NCI-H1694 treated with DMSO at 0.1 percent for 48 hours (cell line): Measurements from ENCODE around the gene OPHN1.
"Not testable (repeated sequence)": the region's sequence is repeated elsewhere in the genome, so short reads cannot be mapped to it uniquely, and the experiment has no call there.

Experiments used
- DNase-seq: peaks from one replicate; lab custom pipeline; 2025; lab: John Stamatoyannopoulos, UW

The OPHN1 gene

GRCh38 chrX:68422478-68422877, 10.8 kb downstream of the OPHN1 start:
- DNase-seq, result no peak

- DNase-seq, result no peak
These were observed 11.7 kb downstream of the OPHN1 start for GRCh38 chrX:68421636-68422035.

GRCh38 chrX:68420559-68420958, 12.7 kb downstream of the OPHN1 start:
- DNase-seq, result no peak

DNA sequence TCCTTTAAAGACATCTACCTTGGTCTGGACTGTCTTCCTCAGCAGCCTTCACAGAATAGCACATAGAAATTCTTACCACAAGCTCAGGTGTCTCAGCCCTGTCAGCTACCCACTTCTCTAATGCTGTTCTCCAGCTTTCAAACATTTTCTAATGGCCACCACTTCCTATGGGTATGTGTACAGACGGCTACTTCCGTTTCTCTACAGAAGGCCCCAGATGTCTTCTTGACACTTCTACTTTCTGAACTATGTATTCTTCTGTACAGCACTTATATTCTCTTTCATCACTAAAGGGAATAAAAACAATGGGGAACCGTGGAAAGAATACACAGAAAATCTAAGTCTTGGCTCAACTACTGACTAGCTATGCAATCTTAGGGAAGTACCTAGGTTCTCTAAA, 13.3 kb downstream of the OPHN1 start:
- no peak for DNase-seq

DNA sequence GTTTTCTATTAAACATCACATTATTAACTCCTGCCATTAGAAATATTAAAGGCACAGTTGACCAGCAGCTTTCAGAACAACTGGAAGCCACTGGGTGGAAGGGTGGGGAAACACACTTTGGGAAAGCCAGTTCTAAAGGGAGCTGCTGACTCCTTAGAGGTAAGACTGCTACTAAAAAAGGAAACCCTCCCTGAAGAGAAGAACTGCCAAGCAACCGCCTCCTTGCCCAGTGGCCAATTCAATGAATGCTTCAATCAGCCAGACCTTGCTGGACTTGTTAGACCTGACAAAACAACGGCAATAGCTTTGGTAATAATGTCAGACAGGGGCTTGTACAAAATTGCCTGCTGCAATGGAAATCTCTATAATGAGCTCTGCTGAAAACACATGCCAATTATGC, 15.6 kb downstream of the OPHN1 start:
- DNase-seq, result no peak

GRCh38 chrX:68416592-68416991, 16.7 kb downstream of the OPHN1 start:
- no peak for DNase-seq

GRCh38 chrX:68415316-68415715, 18.0 kb downstream of the OPHN1 start:
- no peak for DNase-seq

- DNase-seq, result no peak
These were observed 20.0 kb downstream of the OPHN1 start for GRCh38 chrX:68413254-68413653.

DNA sequence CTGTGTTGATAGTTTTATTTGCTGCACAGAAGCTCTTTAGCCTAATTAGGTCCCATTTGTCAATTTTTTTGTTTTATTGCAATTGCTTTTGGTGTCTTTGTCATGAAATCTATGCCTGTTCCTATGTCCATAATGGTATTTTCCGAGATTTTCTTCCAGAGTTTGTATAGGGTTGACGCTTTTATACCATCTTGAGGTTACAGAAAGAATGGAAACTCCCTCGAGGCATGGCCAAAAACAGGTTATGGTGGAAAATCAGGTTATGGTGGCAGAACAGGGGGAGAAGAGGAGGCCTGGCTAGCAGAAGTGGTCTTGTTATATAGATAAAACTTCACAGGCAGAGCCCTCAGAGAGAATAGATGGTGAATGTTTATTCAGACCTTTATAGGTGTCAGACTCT, 21.6 kb downstream of the OPHN1 start:
- DNase-seq, result no peak

DNA sequence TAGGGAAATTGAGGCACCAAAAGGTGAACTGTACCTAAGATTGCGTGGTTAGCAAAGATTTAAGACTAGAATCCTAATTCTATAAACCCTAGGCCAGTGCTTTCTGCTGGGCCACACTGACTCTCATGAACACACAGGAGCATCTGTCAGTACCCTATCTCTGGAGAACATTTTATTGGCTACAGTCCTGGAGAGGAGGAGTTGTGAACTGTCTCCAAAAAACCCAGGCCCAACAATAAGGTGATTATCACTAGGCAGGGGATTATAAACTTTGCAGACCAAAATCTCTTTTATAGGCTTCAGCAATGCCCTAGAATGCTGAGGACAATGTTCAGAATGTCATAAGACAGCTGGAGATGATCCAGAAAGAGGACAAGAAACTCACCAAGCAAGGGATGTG, 24.1 kb downstream of the OPHN1 start:
- peak; percentile 1 for DNase-seq

GRCh38 chrX:68403522-68403921, 29.8 kb downstream of the OPHN1 start:
- no peak for DNase-seq

DNA sequence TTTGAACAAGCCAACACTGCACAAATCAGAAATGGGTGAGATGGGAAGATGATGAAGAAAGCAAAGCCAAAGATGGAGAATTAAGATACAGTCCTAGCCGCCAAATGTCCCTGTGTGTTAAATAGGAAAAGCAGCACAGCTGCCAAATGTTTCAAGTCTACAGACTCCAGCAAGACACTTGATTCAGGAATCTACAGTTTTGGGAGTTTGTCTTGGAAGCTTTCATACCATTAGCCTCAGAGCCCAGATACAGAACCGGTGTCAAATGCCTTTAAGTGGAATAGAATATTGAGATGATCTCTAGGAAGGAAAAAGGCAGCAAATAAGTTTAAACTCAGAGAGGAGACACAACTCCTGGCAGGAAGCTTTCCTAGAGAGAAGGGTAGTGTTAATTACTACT, 30.3 kb downstream of the OPHN1 start:
- no peak for DNase-seq

GRCh38 chrX:68402094-68402493, 31.2 kb downstream of the OPHN1 start:
- no peak for DNase-seq

DNA sequence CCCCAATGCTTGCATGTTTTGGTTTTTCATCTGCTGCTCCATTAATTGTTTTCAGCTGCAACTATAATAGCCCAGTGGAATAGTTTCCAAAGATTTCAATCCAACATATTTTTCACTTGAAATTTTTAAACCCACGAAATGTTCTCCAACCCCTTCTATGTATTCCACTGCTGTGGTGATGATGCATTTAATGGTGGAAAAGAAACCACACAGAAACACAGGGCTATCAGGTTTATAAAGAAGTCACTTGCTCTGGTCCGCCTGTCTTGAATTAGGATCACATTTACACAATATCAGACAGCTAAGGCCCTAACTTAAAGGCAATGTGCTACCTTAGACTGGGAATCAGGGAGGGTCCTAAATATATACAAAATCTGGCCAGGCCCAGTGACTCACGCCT, 35.0 kb downstream of the OPHN1 start:
- DNase-seq, result no peak

- no peak for DNase-seq
These were observed 36.3 kb downstream of the OPHN1 start for GRCh38 chrX:68396953-68397352.

- not testable (repeated sequence) for DNase-seq
These were observed 43.8 kb downstream of the OPHN1 start for GRCh38 chrX:68389419-68389960.

- DNase-seq, result no peak
These were observed 45.5 kb downstream of the OPHN1 start for GRCh38 chrX:68387776-68388175.

- DNase-seq, result no peak
These were observed 49.8 kb downstream of the OPHN1 start for GRCh38 chrX:68383540-68383939.

- not testable (repeated sequence) for DNase-seq
These were observed 55.7 kb downstream of the OPHN1 start for GRCh38 chrX:68377579-68377978.

DNA sequence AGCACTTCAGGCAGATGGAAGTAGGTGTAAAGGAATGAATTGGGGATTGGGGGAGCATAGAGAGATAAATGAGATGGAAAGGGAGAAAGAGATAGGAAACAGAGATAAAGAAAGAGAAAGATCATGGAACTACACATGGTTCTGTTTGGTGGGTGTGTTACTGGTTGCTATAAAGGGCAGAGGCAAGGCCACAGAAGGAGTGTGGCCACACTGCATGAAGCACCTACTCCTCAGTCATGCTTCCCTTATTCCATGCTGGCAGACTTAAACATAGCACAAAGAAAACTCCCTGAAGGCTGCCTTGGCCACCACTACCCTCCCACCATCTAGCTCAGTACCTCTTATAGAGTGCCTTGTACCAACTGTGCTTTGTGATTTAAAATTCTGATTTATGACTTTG, 56.9 kb downstream of the OPHN1 start:
- DNase-seq, result no peak

DNA sequence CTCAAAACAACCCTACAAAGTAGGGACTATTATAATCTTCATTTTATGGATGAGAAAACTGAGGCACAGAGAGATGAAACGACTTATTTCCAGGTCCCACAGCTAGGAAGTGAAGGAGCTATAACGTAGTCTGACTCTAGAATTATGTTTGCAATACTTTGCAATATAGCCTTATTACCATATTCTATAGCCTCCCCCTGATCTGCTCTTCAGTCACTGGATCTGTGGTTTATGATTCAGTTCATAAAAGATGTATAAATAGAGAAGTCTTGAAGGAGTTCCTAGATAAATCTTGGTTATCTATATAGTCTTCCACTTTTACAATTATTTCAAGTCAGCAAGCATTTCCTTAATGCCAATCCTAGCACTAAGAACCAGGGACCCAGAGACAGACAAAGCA, 57.5 kb downstream of the OPHN1 start:
- DNase-seq, result no peak

DNA sequence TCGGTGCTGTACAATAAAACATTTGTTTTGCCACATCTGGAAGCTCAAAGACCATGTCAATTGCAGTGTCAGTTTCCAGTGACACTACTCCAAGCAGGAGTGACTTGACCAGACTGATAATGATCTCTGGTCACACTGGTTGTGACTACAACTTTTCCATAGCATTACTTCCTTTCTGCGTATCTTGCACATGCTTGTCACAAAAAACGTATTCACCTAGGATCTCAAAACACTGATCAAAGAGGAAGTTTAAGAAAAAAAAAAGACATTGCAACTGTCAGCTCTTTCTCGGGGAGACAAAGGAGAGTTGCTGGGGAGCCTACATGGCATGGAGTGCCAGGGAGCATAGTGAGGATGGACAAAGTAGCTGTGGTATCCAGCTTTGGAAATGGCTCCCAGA, 60.6 kb downstream of the OPHN1 start:
- no peak for DNase-seq

- DNase-seq, result no peak
These were observed 63.7 kb downstream of the OPHN1 start for GRCh38 chrX:68369559-68369958.

DNA sequence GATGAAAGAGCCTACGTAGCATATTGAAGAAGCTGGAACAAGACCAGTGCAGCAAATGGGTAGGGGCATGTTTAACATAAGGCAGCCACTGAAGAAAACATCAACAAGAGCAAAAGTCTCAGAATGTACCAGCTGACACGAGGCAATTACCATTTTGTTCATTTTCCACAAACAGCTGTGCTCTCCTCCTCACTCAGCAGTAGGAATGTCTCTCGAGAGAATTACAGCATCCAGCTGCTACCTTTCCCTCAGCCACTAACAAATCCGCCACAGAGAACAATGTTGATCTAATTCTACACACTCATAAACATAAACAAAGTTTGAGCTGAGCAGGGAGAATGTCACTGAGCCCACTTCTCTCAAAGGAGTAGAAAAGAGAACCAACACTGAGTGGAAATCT, 68.0 kb downstream of the OPHN1 start:
- peak; percentile 51 for DNase-seq

DNA sequence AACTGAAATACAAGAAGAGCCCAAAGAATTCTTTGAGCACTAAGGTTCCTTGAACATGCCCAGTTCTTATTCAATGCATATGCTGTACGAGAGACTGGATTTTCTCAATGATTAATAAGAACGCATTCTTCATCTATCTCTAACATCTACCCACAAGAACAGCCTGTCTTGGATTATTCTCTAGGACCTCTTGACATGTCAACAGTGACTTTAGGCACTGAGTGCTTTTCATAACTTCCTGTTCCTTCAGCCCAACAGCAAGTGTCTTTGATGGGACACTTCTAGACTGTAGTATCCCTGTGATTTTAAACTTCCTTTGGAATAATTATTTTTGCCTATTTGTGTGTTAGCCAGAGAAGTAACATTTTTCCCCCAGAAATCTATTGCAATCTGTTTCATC, 69.3 kb downstream of the OPHN1 start:
- DNase-seq, result no peak
